ENCODE data around the gene KIRREL3. TPM values are rescaled to one million over a fixed set of nuclear protein-coding genes. Genes with fewer than 3 reads are reported as not detected.

Gene KIRREL3
- polyA plus RNA-seq, 1 of the 3 experiments (the other 2 are of a cell fraction): 3.7 TPM

GRCh38 chr11:126722956-126723664 lies 277.5 kb downstream of the KIRREL3 start:
- H3K9me2 ChIP-seq: no peaks in the 10 kb centered on the region
- H3K36me3 ChIP-seq (replicated peaks in 1 of 2; ENCODE audit: control insufficient read depth in 1 of 2, insufficient read depth in 2 of 2, low read length in 1 of 2): no peaks in the 10 kb centered on the region
- H4K20me1 ChIP-seq (ENCODE audit: insufficient read depth): no peaks in the 10 kb centered on the region
- 97% methylated on average over 6 of the region's 6 CpGs for WGBS (ENCODE audit: low lambda C conversion rate)
- no peak overlapping the region for H3K4me3 ChIP-seq (ENCODE audit: low read depth in 2 of 2, low read length in 1 of 2)
- no peaks in the 10 kb centered on the region for H3K27me3 ChIP-seq (ENCODE audit: insufficient read depth)
- H3K4me1 ChIP-seq (ENCODE audit: control insufficient read depth in 1 of 2, insufficient read depth in 2 of 2, low read depth in 1 of 2, low read length in 1 of 2): peaks cover 0 to 18% of the 10 kb centered on the region in 2 experiments; a peak in 3 of 4 replicates
- no peak for DNase-seq
- no peak overlapping the region for H2AFZ ChIP-seq (ENCODE audit: low read depth)
- TF ChIP-seq CTCF (IDR thresholded peaks at IDR 0.05) (no peak), JUND (IDR thresholded peaks at IDR 0.05) (no peak), POLR2AphosphoS5 (IDR thresholded peaks at IDR 0.05; ENCODE audit: low read depth, low read length) (no peak), FOSL2 (IDR thresholded peaks at IDR 0.05; ENCODE audit: borderline replicate concordance, low read depth) (no peak), EZH2phosphoT487 (IDR thresholded peaks at IDR 0.05; ENCODE audit: borderline replicate concordance, low read depth) (no peak)
- peaks cover 15% of the 10 kb centered on the region for H3F3A ChIP-seq (replicated peaks; ENCODE audit: insufficient read depth)
- no peaks in the 10 kb centered on the region for H3K79me2 ChIP-seq (ENCODE audit: insufficient read depth)
- ChIA-PET CTCF (interaction anchor here (0.8 to 11.9 kb wide), 3 partner anchors 115 to 280 kb away, joined by 3 to 233 read pairs (median 3); no protein-coding TSS in a partner anchor), POLR2A (no interaction called here)
- peak overlapping the region; percentile 3; the same call in 1 of the 2 replicates for H3K4me2 ChIP-seq
- H3K9ac ChIP-seq: no peak overlapping the region
- peak overlapping the region in 1 of 2 experiments; percentile 22; a peak in 1 of 4 replicates for H3K27ac ChIP-seq (ENCODE audit: low read depth in 2 of 2, low read length in 1 of 2)
- no peaks in the 10 kb centered on the region for H3K9me3 ChIP-seq

GRCh38 chr11:126722006-126722736 lies 278.4 kb downstream of the KIRREL3 start:
- no peaks in the 10 kb centered on the region for H3K27me3 ChIP-seq (ENCODE audit: insufficient read depth)
- POLR2A ChIA-PET: no interaction called here
- no peaks in the 10 kb centered on the region for H3K9me3 ChIP-seq
- H3K9me2 ChIP-seq: no peaks in the 10 kb centered on the region
- H3K9ac ChIP-seq: no peak overlapping the region
- H3K27ac ChIP-seq (ENCODE audit: low read depth in 2 of 2, low read length in 1 of 2): no peak overlapping the region
- H3K4me3 ChIP-seq (ENCODE audit: low read depth in 2 of 2, low read length in 1 of 2): no peak overlapping the region
- no peak overlapping the region for H2AFZ ChIP-seq (ENCODE audit: low read depth)
- peaks cover 0 to 18% of the 10 kb centered on the region in 2 experiments; a peak in 3 of 4 replicates for H3K4me1 ChIP-seq (ENCODE audit: control insufficient read depth in 1 of 2, insufficient read depth in 2 of 2, low read depth in 1 of 2, low read length in 1 of 2)
- H3K79me2 ChIP-seq (ENCODE audit: insufficient read depth): no peaks in the 10 kb centered on the region
- WGBS (ENCODE audit: low lambda C conversion rate): 100% methylated on average over 1 of the region's 1 CpG
- H4K20me1 ChIP-seq (ENCODE audit: insufficient read depth): no peaks in the 10 kb centered on the region
- no peak overlapping the region for H3K4me2 ChIP-seq
- DNase-seq: no peak
- H3F3A ChIP-seq (replicated peaks; ENCODE audit: insufficient read depth): peaks cover 15% of the 10 kb centered on the region
- CTCF ChIA-PET: interaction anchor here (1.4 to 11.9 kb wide), 3 partner anchors 9 to 269 kb away, joined by 4 to 233 read pairs (median 5); no protein-coding TSS in a partner anchor
- H3K36me3 ChIP-seq (replicated peaks in 1 of 2; ENCODE audit: control insufficient read depth in 1 of 2, insufficient read depth in 2 of 2, low read length in 1 of 2): no peaks in the 10 kb centered on the region
- TF ChIP-seq RAD21 (IDR thresholded peaks at IDR 0.05; ENCODE audit: low read length) (no peak), NRF1 (IDR thresholded peaks at IDR 0.05; ENCODE audit: low read depth, low read length) (no peak), PBX3 (IDR thresholded peaks at IDR 0.05) (no peak), TAF1 (IDR thresholded peaks at IDR 0.05; ENCODE audit: borderline replicate concordance, low read depth, low read length) (no peak), ELF1 (IDR thresholded peaks at IDR 0.05) (no peak), USF2 (IDR thresholded peaks at IDR 0.05; ENCODE audit: borderline replicate concordance, low read depth, low read length) (no peak), RCOR1 (IDR thresholded peaks at IDR 0.05; ENCODE audit: low read length) (no peak), USF1 (IDR thresholded peaks at IDR 0.05; ENCODE audit: borderline replicate concordance, low read depth) (no peak), REST (IDR thresholded peaks at IDR 0.05; ENCODE audit: low read depth, low read length) (no peak), RXRA (IDR thresholded peaks at IDR 0.05; ENCODE audit: borderline replicate concordance, low read depth) (no peak), EP300 (IDR thresholded peaks at IDR 0.05; ENCODE audit: borderline replicate concordance in 1 of 2, low read depth in 1 of 2, low read length in 1 of 2) (no peak), GABPA (IDR thresholded peaks at IDR 0.05; ENCODE audit: low read depth) (no peak)

All from SK-N-SH (cell line).